Measurements from ENCODE around the gene UBN2.
"Not testable (repeated sequence)": the region's sequence is repeated elsewhere in the genome, so short reads cannot be mapped to it uniquely, and the experiment has no call there.

UBN2 gene

GRCh38 chr7:139230774-139231512 is at the start of gene UBN2:
Gene UBN2 (plus strand): TSS chr7:139231237. CDS start chr7:139231485, 248 bp downstream.
- peak; percentile 61 for DNase-seq

GRCh38 chr7:139181404-139181803 is 49.6 kb upstream of the UBN2 start:
- DNase-seq, result no peak

- no peak for DNase-seq
These were observed 48.7 kb upstream of the UBN2 start for GRCh38 chr7:139182363-139182762.

GRCh38 chr7:139183251-139183650 is 47.8 kb upstream of the UBN2 start:
- no peak for DNase-seq

- DNase-seq, result no peak
These were observed 47.1 kb upstream of the UBN2 start for GRCh38 chr7:139183878-139184338.

- DNase-seq, result no peak
These were observed 44.9 kb upstream of the UBN2 start for GRCh38 chr7:139186146-139186545.

- DNase-seq, result no peak
These were observed 41.7 kb upstream of the UBN2 start for GRCh38 chr7:139189357-139189756.

- DNase-seq, result no peak
These were observed 38.9 kb upstream of the UBN2 start for GRCh38 chr7:139192014-139192706.

- no peak for DNase-seq
These were observed 30.7 kb upstream of the UBN2 start for GRCh38 chr7:139200382-139200781.

- DNase-seq, result no peak
These were observed 27.0 kb upstream of the UBN2 start for GRCh38 chr7:139203992-139204391.

GRCh38 chr7:139205843-139206242 is 25.2 kb upstream of the UBN2 start:
- DNase-seq, result no peak

- DNase-seq, result no peak
These were observed 18.9 kb upstream of the UBN2 start for GRCh38 chr7:139212133-139212532.

GRCh38 chr7:139213489-139213888 is 17.5 kb upstream of the UBN2 start:
- not testable (repeated sequence) for DNase-seq

GRCh38 chr7:139218173-139218572 is 12.9 kb upstream of the UBN2 start:
- no peak for DNase-seq

GRCh38 chr7:139224219-139224618 is 6.8 kb upstream of the UBN2 start:
- no peak for DNase-seq

- DNase-seq, result not testable (repeated sequence)
These were observed 6.2 kb upstream of the UBN2 start for GRCh38 chr7:139224836-139225235.

- not testable (repeated sequence) for DNase-seq
These were observed 5.5 kb upstream of the UBN2 start for GRCh38 chr7:139225286-139226157.

- DNase-seq, result not testable (repeated sequence)
These were observed 4.9 kb upstream of the UBN2 start for GRCh38 chr7:139226158-139226515.

GRCh38 chr7:139226988-139227488 is 4.0 kb upstream of the UBN2 start:
- DNase-seq, result not testable (repeated sequence)

- no peak for DNase-seq
These were observed 1.0 kb upstream of the UBN2 start for GRCh38 chr7:139230023-139230422.

- DNase-seq, result no peak
These were observed 608 bp upstream of the UBN2 start for GRCh38 chr7:139230484-139230773.

GRCh38 chr7:139231513-139232376 is 708 bp downstream of the UBN2 start:
- no peak for DNase-seq

- no peak for DNase-seq
These were observed 1.3 kb downstream of the UBN2 start for GRCh38 chr7:139232377-139232717.

Data from cortex of kidney (tissue), 1 donor.